Neural crest cell (in vitro differentiated cells): ENCODE results near the gene LRCOL1. TPM values are rescaled to one million over a fixed set of nuclear protein-coding genes. Genes with fewer than 3 reads are reported as not detected.

Experiments
- DNase-seq: peaks from one replicate; pipeline ENCODE4 v3.0.0; 2021; ENCODE audit warnings: low read depth, mixed read lengths, low spot score
- H3K27ac Mint-ChIP-seq: one replicate; pipeline ENCODE4 v1.8.0; 2021; ENCODE audit warnings: mild to moderate bottlenecking, mixed read lengths; ENCODE audit not compliant: unreplicated experiment
- H3K27me3 Mint-ChIP-seq: 2 replicates; pipeline ENCODE4 v1.8.0; 2021; ENCODE audit warnings: low read depth, mild to moderate bottlenecking, mixed read lengths
- H3K36me3 Mint-ChIP-seq: 2 replicates; pipeline ENCODE4 v1.8.0; 2021; ENCODE audit warnings: low read depth, mild to moderate bottlenecking, mixed read lengths
- H3K4me1 Mint-ChIP-seq: 2 replicates; pipeline ENCODE4 v1.8.0; 2021; ENCODE audit warnings: mixed read lengths
- H3K4me3 Mint-ChIP-seq: one replicate; pipeline ENCODE4 v1.8.0; 2021; ENCODE audit warnings: mild to moderate bottlenecking, mixed read lengths
- H3K9me3 Mint-ChIP-seq: 2 replicates; pipeline ENCODE4 v1.8.0; 2021; ENCODE audit warnings: mixed read lengths
- microRNA-seq: library from miRNA; unstranded; fragments of <30 nt; microRNA quantifications from one replicate; pipeline ENCODE4, GENCODE V29; 2020
- total RNA-seq: library from RNA; stranded (reverse); gene quantifications from 2 replicates; pipeline ENCODE4 v1.2.1, GENCODE V29; 2021
- TF ChIP-seq, protein P1 (sequence below): fragments of 200-600 bp; sonication (generic); conservative IDR thresholded peaks from 2 replicates; pipeline ENCODE4 v1.5.0; 2021; ENCODE audit warnings: antibody characterized with exemption, mild to moderate bottlenecking

Gene LRCOL1
- total RNA-seq, 1 donor from 2014 or later, result 1.7 TPM

DNA sequence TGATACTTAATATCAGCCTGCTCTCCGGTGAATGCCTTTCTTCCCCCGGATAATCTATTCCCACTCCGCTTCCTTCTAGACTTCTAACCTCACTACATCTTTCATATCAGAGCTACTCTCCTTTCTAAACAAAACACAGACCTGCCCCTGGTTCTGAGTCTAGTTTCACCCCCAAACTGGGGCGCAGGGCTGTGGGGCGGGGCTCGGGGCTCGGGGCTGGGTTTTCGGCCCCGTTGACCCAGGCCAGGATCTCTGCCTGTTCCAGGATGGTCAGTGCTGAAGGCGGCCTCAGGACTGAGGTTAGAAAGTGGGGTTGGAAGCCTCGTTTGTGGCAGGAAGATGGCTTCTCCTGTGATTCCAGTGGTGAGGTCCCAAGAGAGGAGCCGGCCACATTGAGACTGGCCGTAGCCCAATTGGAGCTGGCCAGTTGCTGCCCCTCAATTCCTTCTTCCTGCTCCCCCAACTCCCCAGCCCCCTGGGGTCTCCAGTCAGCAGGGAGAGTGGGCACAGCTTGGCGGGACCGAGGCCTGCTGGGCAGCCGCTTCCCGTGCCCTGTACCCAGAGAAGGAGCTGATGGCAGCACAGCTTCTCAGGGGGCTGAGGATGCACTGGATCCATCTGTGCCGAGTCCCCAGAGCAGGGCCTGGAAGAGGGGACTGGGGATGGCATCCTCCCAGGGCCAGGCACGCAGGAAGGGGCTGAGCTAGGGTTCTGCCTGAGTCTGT lies 52.9 kb downstream of the LRCOL1 start:
- no peak for DNase-seq
- Mint-ChIP-seq H3K4me1 (peaks cover 8% of the 10 kb centered on the region), H3K27me3 (peaks cover 4% of the 10 kb centered on the region), H3K27ac (no peak overlapping the region), H3K9me3 (no peaks in the 10 kb centered on the region), H3K4me3 (peak overlapping the region; percentile 64), H3K36me3 (no peaks in the 10 kb centered on the region)
- TF ChIP-seq, protein P1, sequence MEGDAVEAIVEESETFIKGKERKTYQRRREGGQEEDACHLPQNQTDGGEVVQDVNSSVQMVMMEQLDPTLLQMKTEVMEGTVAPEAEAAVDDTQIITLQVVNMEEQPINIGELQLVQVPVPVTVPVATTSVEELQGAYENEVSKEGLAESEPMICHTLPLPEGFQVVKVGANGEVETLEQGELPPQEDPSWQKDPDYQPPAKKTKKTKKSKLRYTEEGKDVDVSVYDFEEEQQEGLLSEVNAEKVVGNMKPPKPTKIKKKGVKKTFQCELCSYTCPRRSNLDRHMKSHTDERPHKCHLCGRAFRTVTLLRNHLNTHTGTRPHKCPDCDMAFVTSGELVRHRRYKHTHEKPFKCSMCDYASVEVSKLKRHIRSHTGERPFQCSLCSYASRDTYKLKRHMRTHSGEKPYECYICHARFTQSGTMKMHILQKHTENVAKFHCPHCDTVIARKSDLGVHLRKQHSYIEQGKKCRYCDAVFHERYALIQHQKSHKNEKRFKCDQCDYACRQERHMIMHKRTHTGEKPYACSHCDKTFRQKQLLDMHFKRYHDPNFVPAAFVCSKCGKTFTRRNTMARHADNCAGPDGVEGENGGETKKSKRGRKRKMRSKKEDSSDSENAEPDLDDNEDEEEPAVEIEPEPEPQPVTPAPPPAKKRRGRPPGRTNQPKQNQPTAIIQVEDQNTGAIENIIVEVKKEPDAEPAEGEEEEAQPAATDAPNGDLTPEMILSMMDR, result no peak

- peaks cover 8% of the 10 kb centered on the region for H3K4me1 Mint-ChIP-seq
- H3K27me3 Mint-ChIP-seq, result peaks cover 4% of the 10 kb centered on the region
- no peak for DNase-seq
- H3K9me3 Mint-ChIP-seq, result no peaks in the 10 kb centered on the region
- TF ChIP-seq, protein P1, result no peak
- no peaks in the 10 kb centered on the region for H3K36me3 Mint-ChIP-seq
- peak overlapping the region; percentile 64 for H3K4me3 Mint-ChIP-seq
- no peak overlapping the region for H3K27ac Mint-ChIP-seq
Measured at GRCh38 chr12:132556801-132557200, 53.6 kb downstream of the LRCOL1 start.

GRCh38 chr12:132556216-132556615 lies 54.2 kb downstream of the LRCOL1 start:
- H3K36me3 Mint-ChIP-seq, result no peaks in the 10 kb centered on the region
- H3K4me3 Mint-ChIP-seq, result no peak overlapping the region
- no peak overlapping the region for H3K27ac Mint-ChIP-seq
- peaks cover 8% of the 10 kb centered on the region for H3K4me1 Mint-ChIP-seq
- TF ChIP-seq, protein P1, result no peak
- no peaks in the 10 kb centered on the region for H3K9me3 Mint-ChIP-seq
- DNase-seq, result no peak
- peaks cover 4% of the 10 kb centered on the region for H3K27me3 Mint-ChIP-seq

GRCh38 chr12:132555686-132556085 lies 54.7 kb downstream of the LRCOL1 start:
- Mint-ChIP-seq H3K9me3 (no peaks in the 10 kb centered on the region), H3K4me3 (no peak overlapping the region), H3K4me1 (peaks cover 8% of the 10 kb centered on the region), H3K27ac (no peak overlapping the region), H3K27me3 (peaks cover 4% of the 10 kb centered on the region), H3K36me3 (no peaks in the 10 kb centered on the region)
- DNase-seq, result no peak
- TF ChIP-seq, protein P1, result no peak

- Mint-ChIP-seq H3K27me3 (peaks cover 9% of the 10 kb centered on the region), H3K4me3 (peak overlapping the region; percentile 69), H3K36me3 (no peaks in the 10 kb centered on the region), H3K9me3 (no peaks in the 10 kb centered on the region), H3K27ac (no peak overlapping the region), H3K4me1 (peaks cover 12% of the 10 kb centered on the region)
- TF ChIP-seq, protein P1, result peak; percentile 58
- peak; percentile 29 for DNase-seq
Measured at GRCh38 chr12:132554845-132555630, 55.3 kb downstream of the LRCOL1 start.

Small RNA genes within 50 kb of the gene (microRNA-seq; reads per million reads assigned to microRNA genes)
- 10.7 reads per million, percentile 20 among the genes with 10 or more reads in this experiment for gene MIR6763

Other genes with a start within 250 kb of the LRCOL1 start
- gene FBRSL1, start 120.4 kb downstream of the LRCOL1 start, total RNA-seq, result 118 and 121 TPM in 2 replicates
- gene P2RX2, start 8.2 kb upstream of the LRCOL1 start, total RNA-seq, result not detected in 2 replicates
- 168 and 174 TPM in 2 replicates for gene POLE, start 76.8 kb upstream of the LRCOL1 start, total RNA-seq
- gene PXMP2, start 77.0 kb upstream of the LRCOL1 start, total RNA-seq, result 31.0 and 33.5 TPM in 2 replicates
- 61.5 and 61.8 TPM in 2 replicates for gene PGAM5, start 100.3 kb upstream of the LRCOL1 start, total RNA-seq
- gene ANKLE2, start 151.2 kb upstream of the LRCOL1 start, total RNA-seq, result 93.4 and 100 TPM in 2 replicates
- gene GOLGA3, start 218.3 kb upstream of the LRCOL1 start, total RNA-seq, result 33.4 and 35.6 TPM in 2 replicates